ENCODE results near the gene EIF2S3.

- TF ChIP-seq PHF8 (conservative IDR thresholded peaks at IDR 0.05; ENCODE audit: low read depth, low read length): no peak
- no peak for TF ChIP-seq RFX5 (IDR thresholded peaks at IDR 0.05; ENCODE audit: borderline replicate concordance, low read depth, low read length)
- TF ChIP-seq, protein P1, sequence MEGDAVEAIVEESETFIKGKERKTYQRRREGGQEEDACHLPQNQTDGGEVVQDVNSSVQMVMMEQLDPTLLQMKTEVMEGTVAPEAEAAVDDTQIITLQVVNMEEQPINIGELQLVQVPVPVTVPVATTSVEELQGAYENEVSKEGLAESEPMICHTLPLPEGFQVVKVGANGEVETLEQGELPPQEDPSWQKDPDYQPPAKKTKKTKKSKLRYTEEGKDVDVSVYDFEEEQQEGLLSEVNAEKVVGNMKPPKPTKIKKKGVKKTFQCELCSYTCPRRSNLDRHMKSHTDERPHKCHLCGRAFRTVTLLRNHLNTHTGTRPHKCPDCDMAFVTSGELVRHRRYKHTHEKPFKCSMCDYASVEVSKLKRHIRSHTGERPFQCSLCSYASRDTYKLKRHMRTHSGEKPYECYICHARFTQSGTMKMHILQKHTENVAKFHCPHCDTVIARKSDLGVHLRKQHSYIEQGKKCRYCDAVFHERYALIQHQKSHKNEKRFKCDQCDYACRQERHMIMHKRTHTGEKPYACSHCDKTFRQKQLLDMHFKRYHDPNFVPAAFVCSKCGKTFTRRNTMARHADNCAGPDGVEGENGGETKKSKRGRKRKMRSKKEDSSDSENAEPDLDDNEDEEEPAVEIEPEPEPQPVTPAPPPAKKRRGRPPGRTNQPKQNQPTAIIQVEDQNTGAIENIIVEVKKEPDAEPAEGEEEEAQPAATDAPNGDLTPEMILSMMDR (IDR thresholded peaks at IDR 0.05; ENCODE audit: control extremely low read depth in 1 of 3, insufficient read depth in 1 of 3, low read depth in 1 of 3, low read length in 3 of 3): no peak
- TF ChIP-seq POLR2A (IDR thresholded peaks at IDR 0.05; ENCODE audit: control extremely low read depth in 1 of 2, low read depth in 2 of 2, low read length in 2 of 2): no peak
- TF ChIP-seq POLR2AphosphoS5 (IDR thresholded peaks at IDR 0.05; ENCODE audit: low read depth, low read length): no peak
- TF ChIP-seq TEAD4 (IDR thresholded peaks at IDR 0.05; ENCODE audit: low read depth, low read length): no peak
- TF ChIP-seq KDM1A (IDR thresholded peaks at IDR 0.05; ENCODE audit: borderline replicate concordance, low read length): no peak
- TF ChIP-seq, protein P2, sequence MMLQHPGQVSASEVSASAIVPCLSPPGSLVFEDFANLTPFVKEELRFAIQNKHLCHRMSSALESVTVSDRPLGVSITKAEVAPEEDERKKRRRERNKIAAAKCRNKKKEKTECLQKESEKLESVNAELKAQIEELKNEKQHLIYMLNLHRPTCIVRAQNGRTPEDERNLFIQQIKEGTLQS (IDR thresholded peaks at IDR 0.05; ENCODE audit: insufficient read depth, low read depth, low read length): no peak
- no peak for TF ChIP-seq HDAC2 (IDR thresholded peaks at IDR 0.05; ENCODE audit: borderline replicate concordance in 1 of 2, low read depth in 2 of 2, low read length in 2 of 2)
- TF ChIP-seq CHD2 (IDR thresholded peaks at IDR 0.05; ENCODE audit: low read length): no peak
Observed at GRCh38 chrX:24018809-24019208, 35.9 kb upstream of the EIF2S3 start.

All from H1 (cell line).